ENCODE measurements around the gene OXTR.

The OXTR gene

DNA sequence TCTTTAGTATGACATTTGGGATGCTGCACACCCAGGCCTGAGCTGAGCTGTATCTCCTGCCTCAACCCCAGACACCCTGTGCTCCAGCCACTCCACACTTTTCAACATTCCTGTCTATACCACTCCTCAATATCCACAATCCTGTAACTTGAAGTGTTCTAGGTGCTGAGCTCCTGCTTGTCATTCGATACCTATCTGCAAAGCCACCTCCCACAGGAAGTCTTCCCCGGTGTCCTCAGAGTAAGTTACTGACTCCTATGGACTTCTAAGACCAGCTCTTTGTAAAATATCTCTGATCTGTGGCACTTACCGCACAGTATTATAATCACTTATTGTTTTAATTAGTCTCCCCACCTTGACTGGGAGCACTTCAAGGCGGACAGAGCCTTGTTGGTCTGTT is 37.0 kb downstream of the OXTR start:
- H3K4me3 ChIP-seq (ENCODE audit: low read depth, low read length), result no peak overlapping the region
- TF ChIP-seq, protein P1, sequence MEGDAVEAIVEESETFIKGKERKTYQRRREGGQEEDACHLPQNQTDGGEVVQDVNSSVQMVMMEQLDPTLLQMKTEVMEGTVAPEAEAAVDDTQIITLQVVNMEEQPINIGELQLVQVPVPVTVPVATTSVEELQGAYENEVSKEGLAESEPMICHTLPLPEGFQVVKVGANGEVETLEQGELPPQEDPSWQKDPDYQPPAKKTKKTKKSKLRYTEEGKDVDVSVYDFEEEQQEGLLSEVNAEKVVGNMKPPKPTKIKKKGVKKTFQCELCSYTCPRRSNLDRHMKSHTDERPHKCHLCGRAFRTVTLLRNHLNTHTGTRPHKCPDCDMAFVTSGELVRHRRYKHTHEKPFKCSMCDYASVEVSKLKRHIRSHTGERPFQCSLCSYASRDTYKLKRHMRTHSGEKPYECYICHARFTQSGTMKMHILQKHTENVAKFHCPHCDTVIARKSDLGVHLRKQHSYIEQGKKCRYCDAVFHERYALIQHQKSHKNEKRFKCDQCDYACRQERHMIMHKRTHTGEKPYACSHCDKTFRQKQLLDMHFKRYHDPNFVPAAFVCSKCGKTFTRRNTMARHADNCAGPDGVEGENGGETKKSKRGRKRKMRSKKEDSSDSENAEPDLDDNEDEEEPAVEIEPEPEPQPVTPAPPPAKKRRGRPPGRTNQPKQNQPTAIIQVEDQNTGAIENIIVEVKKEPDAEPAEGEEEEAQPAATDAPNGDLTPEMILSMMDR (IDR thresholded peaks at IDR 0.05; ENCODE audit: insufficient read depth, low read depth, low read length, missing control alignments), result no peak
- DNase-seq (ENCODE audit: low read depth), result no peak

DNA sequence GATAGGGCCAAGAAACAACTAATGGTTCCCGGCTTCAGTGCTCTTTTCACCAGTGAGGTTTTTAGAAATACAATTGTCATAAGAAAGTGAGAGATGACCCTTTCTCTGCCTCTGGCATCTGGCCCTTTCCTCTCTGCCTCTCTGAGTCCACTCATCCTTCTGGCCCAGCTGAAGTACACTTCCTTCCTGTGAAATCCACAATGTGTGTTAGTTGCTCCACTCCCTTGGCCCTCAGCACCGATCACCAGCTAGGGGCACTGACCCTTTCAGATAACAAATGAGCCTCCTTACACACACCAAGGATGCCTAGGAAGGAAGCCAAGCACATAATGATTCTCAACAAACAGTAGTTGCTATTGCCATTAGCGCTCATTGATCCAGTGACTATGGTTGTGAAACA is 38.8 kb downstream of the OXTR start:
- no peak overlapping the region for H3K4me3 ChIP-seq (ENCODE audit: low read depth, low read length)
- no peak for DNase-seq (ENCODE audit: low read depth)
- TF ChIP-seq, protein P1 (IDR thresholded peaks at IDR 0.05; ENCODE audit: insufficient read depth, low read depth, low read length, missing control alignments), result no peak

GRCh38 chr3:8729479-8729878 is 39.9 kb downstream of the OXTR start:
- TF ChIP-seq, protein P1 (IDR thresholded peaks at IDR 0.05; ENCODE audit: insufficient read depth, low read depth, low read length, missing control alignments), result no peak
- H3K4me3 ChIP-seq (ENCODE audit: low read depth, low read length), result no peak overlapping the region
- no peak for DNase-seq (ENCODE audit: low read depth)

DNA sequence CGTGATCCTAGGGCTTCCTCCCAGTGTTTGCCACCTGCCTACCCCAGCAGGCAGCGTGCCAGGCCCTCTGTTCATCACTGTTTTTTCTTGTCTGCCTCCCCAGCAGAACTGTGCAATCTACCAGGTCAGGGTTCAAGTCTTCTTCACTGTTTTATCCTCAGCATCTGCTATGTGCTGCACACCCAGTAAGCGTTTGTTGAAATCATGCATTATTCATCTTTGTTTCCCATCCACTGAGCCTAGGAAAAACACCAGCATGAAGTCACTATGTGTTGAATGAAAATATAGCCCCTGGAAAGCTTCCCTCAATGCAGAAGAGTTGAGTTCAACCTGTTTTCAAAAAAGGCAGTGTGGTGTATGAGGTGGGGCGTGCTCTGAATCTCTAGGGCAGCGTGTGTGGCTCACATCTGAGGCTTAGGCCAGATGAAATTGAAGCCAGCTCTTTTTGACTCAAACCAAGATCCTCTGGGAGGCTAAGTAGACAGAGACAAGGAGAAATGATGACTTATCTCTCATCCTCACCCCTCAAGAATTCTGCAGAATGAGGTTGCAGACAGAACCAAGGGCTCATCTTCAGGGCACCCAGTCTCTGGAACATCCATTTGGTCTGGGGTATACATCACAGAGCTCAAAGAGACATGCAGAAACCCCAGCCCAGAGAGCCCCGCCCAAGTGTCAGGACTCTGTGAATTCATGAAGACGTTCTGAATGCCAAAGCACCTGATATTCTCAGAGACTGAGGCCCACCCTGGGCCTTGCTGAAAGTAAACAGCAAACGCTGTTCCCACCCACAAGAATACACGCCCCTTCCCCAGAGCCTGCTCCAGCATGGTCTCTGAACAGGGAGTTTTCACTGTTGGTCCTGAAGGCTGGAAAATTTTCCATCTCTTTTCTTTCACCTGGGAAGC is 41.6 kb downstream of the OXTR start:
- TF ChIP-seq, protein P1 (IDR thresholded peaks at IDR 0.05; ENCODE audit: insufficient read depth, low read depth, low read length, missing control alignments), result no peak
- H3K4me3 ChIP-seq (ENCODE audit: low read depth, low read length), result no peak overlapping the region
- no peak for DNase-seq (ENCODE audit: low read depth)

DNA sequence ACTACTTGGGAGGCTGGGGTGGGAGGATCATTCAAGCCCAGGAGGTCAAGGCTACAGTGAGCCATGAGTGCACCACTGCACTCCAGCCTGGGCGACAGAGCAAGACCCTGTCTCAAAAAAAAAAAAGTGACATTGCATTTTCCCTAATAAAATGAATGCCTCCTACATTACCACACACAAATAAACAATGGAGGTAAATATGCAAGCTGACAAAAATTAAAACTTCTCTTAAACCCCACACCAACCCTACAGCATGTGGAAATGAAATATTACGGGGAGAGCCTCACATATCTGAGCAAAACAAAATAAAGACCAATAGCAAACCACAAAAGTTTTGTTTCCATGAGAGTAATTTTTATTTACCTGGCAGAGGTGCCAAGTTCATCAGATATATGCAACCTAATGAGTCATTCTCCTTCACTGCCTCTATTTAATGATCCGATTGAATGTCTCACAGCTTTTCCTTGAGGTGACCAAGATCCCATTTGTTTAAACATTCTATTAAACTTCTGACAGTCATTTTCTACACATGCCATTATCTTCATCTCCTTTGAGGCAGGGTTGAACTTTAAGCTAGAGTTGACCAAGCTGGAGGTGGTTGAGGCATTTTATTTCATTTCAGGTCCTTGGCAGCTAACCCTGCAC is 45.2 kb downstream of the OXTR start:
- TF ChIP-seq, protein P1 (IDR thresholded peaks at IDR 0.05; ENCODE audit: insufficient read depth, low read depth, low read length, missing control alignments), result no peak
- no peak overlapping the region for H3K4me3 ChIP-seq (ENCODE audit: low read depth, low read length)
- no peak for DNase-seq (ENCODE audit: low read depth)

GRCh38 chr3:8723612-8724011 is 45.8 kb downstream of the OXTR start:
- H3K4me3 ChIP-seq (ENCODE audit: low read depth, low read length), result no peak overlapping the region
- TF ChIP-seq, protein P1 (IDR thresholded peaks at IDR 0.05; ENCODE audit: insufficient read depth, low read depth, low read length, missing control alignments), result no peak
- no peak for DNase-seq (ENCODE audit: low read depth)

All from GM12865 (cell line).